Measurements from ENCODE around the gene NFKBIZ.
"Not testable (repeated sequence)": the region's sequence is repeated elsewhere in the genome, so short reads cannot be mapped to it uniquely, and the experiment has no call there.

The NFKBIZ gene

GRCh38 chr3:101898039-101898438, 48.7 kb downstream of the NFKBIZ start:
- Histone ChIP-seq H3K4me1 (ENCODE audit: control insufficient read depth, insufficient read depth, low read length) (peaks cover 6% of the 10 kb centered on the region; the same call in 1 of the 2 replicates), H3K27me3 (ENCODE audit: control insufficient read depth, insufficient read depth, low read length) (no peaks in the 10 kb centered on the region), H3K9me3 (ENCODE audit: control insufficient read depth, insufficient read depth, low read depth, low read length) (no peaks in the 10 kb centered on the region), H3K9ac (ENCODE audit: low read length) (no peak overlapping the region), H3K27ac (ENCODE audit: low read depth, low read length) (no peak overlapping the region), H3K36me3 (ENCODE audit: control insufficient read depth, insufficient read depth, low read length) (no peaks in the 10 kb centered on the region), H3K4me3 (ENCODE audit: low read depth, low read length) (no peak overlapping the region)

- Histone ChIP-seq H3K9me3 (ENCODE audit: control insufficient read depth, insufficient read depth, low read depth, low read length) (no peaks in the 10 kb centered on the region), H3K27me3 (ENCODE audit: control insufficient read depth, insufficient read depth, low read length) (no peaks in the 10 kb centered on the region), H3K27ac (ENCODE audit: low read depth, low read length) (no peak overlapping the region), H3K4me1 (ENCODE audit: control insufficient read depth, insufficient read depth, low read length) (peaks cover 6% of the 10 kb centered on the region; the same call in 1 of the 2 replicates), H3K36me3 (ENCODE audit: control insufficient read depth, insufficient read depth, low read length) (no peaks in the 10 kb centered on the region), H3K9ac (ENCODE audit: low read length) (no peak overlapping the region), H3K4me3 (ENCODE audit: low read depth, low read length) (no peak overlapping the region)
These were observed 49.4 kb downstream of the NFKBIZ start for GRCh38 chr3:101898752-101899169.

GRCh38 chr3:101900316-101900715, 51.0 kb downstream of the NFKBIZ start:
- Histone ChIP-seq H3K36me3 (ENCODE audit: control insufficient read depth, insufficient read depth, low read length) (no peaks in the 10 kb centered on the region), H3K9ac (ENCODE audit: low read length) (no peak overlapping the region), H3K4me1 (ENCODE audit: control insufficient read depth, insufficient read depth, low read length) (peaks cover 6% of the 10 kb centered on the region; the same call in 1 of the 2 replicates), H3K27me3 (ENCODE audit: control insufficient read depth, insufficient read depth, low read length) (no peaks in the 10 kb centered on the region), H3K27ac (ENCODE audit: low read depth, low read length) (no peak overlapping the region), H3K9me3 (ENCODE audit: control insufficient read depth, insufficient read depth, low read depth, low read length) (no peaks in the 10 kb centered on the region), H3K4me3 (ENCODE audit: low read depth, low read length) (no peak overlapping the region)

- H3K27me3 ChIP-seq (ENCODE audit: control insufficient read depth, insufficient read depth, low read length): no peaks in the 10 kb centered on the region
- H3K4me1 ChIP-seq (ENCODE audit: control insufficient read depth, insufficient read depth, low read length): peaks cover 6% of the 10 kb centered on the region; the same call in 1 of the 2 replicates
- H3K36me3 ChIP-seq (ENCODE audit: control insufficient read depth, insufficient read depth, low read length): no peaks in the 10 kb centered on the region
- no peaks in the 10 kb centered on the region for H3K9me3 ChIP-seq (ENCODE audit: control insufficient read depth, insufficient read depth, low read depth, low read length)
- no peak overlapping the region for H3K9ac ChIP-seq (ENCODE audit: low read length)
- no peak overlapping the region for H3K4me3 ChIP-seq (ENCODE audit: low read depth, low read length)
- H3K27ac ChIP-seq (ENCODE audit: low read depth, low read length): no peak overlapping the region
These were observed 51.4 kb downstream of the NFKBIZ start for GRCh38 chr3:101900736-101901135.

GRCh38 chr3:101902041-101902440, 52.7 kb downstream of the NFKBIZ start:
- H3K36me3 ChIP-seq (ENCODE audit: control insufficient read depth, insufficient read depth, low read length): no peaks in the 10 kb centered on the region
- peaks cover 6% of the 10 kb centered on the region; the same call in 1 of the 2 replicates for H3K4me1 ChIP-seq (ENCODE audit: control insufficient read depth, insufficient read depth, low read length)
- H3K9me3 ChIP-seq (ENCODE audit: control insufficient read depth, insufficient read depth, low read depth, low read length): no peaks in the 10 kb centered on the region
- no peaks in the 10 kb centered on the region for H3K27me3 ChIP-seq (ENCODE audit: control insufficient read depth, insufficient read depth, low read length)
- H3K9ac ChIP-seq (ENCODE audit: low read length): no peak overlapping the region
- H3K4me3 ChIP-seq (ENCODE audit: low read depth, low read length): no peak overlapping the region
- no peak overlapping the region for H3K27ac ChIP-seq (ENCODE audit: low read depth, low read length)

- Histone ChIP-seq H3K4me3 (ENCODE audit: low read depth, low read length) (no peak overlapping the region), H3K27me3 (ENCODE audit: control insufficient read depth, insufficient read depth, low read length) (no peaks in the 10 kb centered on the region), H3K9ac (ENCODE audit: low read length) (no peak overlapping the region), H3K36me3 (ENCODE audit: control insufficient read depth, insufficient read depth, low read length) (no peaks in the 10 kb centered on the region), H3K27ac (ENCODE audit: low read depth, low read length) (no peak overlapping the region), H3K4me1 (ENCODE audit: control insufficient read depth, insufficient read depth, low read length) (peaks cover 6% of the 10 kb centered on the region; the same call in 1 of the 2 replicates), H3K9me3 (ENCODE audit: control insufficient read depth, insufficient read depth, low read depth, low read length) (no peaks in the 10 kb centered on the region)
These were observed 54.1 kb downstream of the NFKBIZ start for GRCh38 chr3:101903451-101903871.

GRCh38 chr3:101905573-101905972, 56.3 kb downstream of the NFKBIZ start:
- H3K27ac ChIP-seq (ENCODE audit: low read depth, low read length); H3K9me3 ChIP-seq (ENCODE audit: control insufficient read depth, insufficient read depth, low read depth, low read length); H3K4me1 ChIP-seq (ENCODE audit: control insufficient read depth, insufficient read depth, low read length); H3K4me3 ChIP-seq (ENCODE audit: low read depth, low read length); H3K36me3 ChIP-seq (ENCODE audit: control insufficient read depth, insufficient read depth, low read length); H3K9ac ChIP-seq (ENCODE audit: low read length); H3K27me3 ChIP-seq (ENCODE audit: control insufficient read depth, insufficient read depth, low read length): not testable (repeated sequence)
